NCI-H2107 (cell line): ENCODE measurements around the gene NPHP1.
"Not testable (repeated sequence)": the region's sequence is repeated elsewhere in the genome, so short reads cannot be mapped to it uniquely, and the experiment has no call there.

Experiments used
- DNase-seq: peaks from one replicate; lab custom pipeline; 2025; lab: John Stamatoyannopoulos, UW

The NPHP1 gene

GRCh38 chr2:110103061-110103961 is 101.5 kb downstream of the NPHP1 start:
- no peak for DNase-seq

DNA sequence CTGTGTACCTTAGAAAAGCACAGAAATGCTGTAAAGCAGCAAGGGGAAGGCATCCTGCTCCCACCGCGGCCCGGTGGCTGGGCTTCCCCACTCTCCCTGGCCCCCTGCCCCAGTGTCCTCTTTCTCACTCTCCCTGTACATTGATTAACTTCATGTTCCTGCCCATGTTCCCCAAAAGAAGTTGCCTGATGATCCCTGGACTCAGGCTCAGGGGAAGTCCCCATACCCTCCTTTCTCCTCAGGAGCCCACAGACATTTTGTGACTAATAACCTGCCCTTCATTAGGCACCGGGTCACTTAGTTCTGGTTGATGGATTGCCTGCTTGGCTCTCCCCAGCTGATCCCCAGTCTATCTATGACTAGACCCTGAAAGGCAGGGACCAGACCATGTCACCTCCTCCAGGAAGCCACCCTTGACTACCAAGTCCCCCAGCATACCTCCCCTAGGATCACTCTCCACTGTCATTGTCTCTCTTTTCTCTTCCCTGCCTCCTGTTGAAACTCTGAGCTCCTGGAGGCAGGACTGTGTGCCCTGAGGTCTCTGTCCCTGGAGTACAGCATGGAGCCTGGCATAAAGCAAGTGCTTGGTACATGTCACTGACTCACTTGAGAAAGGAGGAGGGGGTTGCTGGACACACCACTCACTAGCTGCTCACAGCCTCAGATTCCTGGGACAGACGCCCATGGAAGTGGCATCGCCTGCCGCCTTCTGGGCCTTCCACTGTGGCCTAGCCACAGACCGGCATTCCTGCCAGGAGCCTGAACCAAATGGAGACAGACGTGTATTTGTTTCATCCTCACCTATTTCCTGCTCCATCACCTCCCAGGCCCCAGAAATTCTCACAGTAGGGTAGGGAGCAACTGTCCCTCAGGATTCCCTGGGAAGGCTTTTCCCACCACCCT is 102.7 kb downstream of the NPHP1 start:
- DNase-seq, result no peak

DNA sequence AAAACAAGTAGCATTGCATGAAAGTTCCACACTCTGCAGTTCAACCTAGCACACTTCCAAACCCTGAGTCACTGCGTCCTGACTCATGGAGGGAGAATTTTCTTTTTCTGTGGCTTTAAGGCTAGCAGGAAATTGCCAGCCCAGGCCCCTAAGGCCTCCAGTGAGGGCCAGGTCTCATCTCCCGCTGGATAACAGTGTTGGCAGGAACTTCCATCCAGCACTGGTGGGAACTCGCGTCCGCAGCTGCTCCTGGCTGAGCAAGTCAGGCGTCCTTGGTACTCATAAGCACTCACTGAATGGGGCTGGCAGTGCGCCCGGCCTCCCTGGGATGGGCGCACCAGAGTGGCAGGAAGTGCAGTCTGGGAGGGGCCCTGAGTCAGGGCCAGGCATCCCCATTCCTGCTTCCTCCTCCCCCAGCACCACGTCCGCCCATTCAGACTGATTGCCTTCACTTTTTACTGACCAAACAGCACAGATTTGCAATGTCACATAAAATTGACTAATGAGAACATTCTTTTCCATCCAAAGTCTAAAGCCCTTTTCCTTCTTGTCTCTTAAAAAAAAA is 103.5 kb downstream of the NPHP1 start:
- DNase-seq, result peak; percentile 69

DNA sequence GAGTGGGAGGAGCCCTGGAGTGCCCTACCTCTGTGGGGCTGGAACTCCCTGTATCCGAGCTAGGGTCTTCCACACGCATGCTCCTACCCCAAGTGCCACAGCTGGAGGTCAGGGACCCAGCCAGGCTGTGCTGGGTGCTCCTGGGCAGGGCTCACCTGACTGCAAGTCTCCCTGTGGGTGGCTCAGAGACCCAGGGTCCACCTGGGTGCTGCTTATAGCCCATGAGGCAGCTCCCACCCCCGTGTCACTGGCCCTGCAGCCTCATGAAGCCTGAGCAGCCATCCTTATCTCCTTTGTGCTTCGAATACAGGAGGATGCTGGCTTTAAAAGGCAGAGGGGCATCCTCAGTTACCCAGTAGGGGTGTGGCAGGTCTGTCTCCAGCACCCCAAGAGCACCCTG is 103.9 kb downstream of the NPHP1 start:
- not testable (repeated sequence) for DNase-seq

- no peak for DNase-seq
These were observed 104.3 kb downstream of the NPHP1 start for GRCh38 chr2:110100480-110100879.

- DNase-seq, result no peak
These were observed 105.2 kb downstream of the NPHP1 start for GRCh38 chr2:110099471-110100225.

- no peak for DNase-seq
These were observed 105.8 kb downstream of the NPHP1 start for GRCh38 chr2:110099038-110099425.

DNA sequence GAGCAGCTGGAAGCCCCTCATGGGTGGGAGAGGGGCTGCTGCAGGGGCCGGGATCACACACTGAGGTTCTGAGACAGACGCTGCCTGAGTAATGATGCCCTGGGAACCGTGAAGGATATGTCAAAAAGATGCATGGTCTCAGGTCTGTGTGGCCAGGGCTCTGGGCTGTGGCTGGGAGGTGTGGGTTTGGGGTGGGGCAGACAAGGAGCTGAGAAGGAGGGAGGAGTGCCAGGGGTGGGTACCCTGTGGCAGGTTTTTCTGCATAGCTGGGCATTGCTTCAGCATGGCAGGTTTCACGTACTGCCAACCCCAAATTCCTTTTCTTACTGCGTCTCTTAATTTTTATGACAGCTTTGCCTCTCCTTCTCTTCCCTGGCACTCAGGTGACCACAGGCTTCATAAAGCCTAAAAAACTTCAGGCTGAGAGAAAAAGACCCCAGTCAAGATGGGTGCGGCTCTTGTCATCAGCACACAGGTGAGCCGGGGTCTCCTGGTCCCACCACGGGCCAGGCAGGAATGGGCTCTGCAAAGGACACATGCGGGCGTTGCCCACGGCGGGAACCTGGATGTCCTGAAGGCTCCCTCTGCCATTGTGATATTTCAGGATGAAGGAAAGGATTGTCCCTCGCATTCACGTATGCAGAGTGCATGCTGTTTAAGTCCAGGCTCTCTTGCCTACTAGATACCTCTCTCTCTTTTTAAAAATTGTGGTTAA is 107.2 kb downstream of the NPHP1 start:
- DNase-seq, result no peak

DNA sequence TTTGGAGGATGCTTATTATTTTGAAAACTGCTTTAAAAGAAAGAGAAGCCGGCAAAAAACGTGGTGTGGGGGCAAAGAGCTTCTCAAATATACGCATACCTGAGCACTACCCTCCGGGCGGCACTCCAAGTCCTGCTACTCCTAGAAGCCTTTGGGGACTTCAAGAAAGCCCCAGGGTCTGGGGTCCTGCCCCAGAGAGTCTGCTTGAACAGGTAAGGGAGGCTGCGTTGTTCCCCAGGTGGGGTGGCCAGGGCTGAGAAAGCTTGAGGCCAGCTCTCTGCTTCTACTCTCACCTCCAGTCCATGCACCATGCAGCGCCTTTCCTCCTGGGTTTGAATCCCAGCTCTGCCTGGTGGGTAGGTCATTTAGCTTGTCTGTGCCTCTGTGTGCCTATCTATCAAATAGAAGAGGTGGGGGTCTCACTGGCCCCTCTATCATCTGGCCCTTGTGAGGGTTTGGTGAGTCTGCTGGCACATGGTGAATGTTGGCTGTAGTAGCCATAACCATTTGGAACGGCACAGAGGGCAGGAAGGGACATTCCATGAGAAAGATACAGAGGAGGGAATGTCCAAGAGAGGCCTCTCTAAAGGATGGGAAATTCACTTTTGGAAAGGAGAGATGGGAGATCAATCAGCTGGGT is 108.7 kb downstream of the NPHP1 start:
- no peak for DNase-seq

DNA sequence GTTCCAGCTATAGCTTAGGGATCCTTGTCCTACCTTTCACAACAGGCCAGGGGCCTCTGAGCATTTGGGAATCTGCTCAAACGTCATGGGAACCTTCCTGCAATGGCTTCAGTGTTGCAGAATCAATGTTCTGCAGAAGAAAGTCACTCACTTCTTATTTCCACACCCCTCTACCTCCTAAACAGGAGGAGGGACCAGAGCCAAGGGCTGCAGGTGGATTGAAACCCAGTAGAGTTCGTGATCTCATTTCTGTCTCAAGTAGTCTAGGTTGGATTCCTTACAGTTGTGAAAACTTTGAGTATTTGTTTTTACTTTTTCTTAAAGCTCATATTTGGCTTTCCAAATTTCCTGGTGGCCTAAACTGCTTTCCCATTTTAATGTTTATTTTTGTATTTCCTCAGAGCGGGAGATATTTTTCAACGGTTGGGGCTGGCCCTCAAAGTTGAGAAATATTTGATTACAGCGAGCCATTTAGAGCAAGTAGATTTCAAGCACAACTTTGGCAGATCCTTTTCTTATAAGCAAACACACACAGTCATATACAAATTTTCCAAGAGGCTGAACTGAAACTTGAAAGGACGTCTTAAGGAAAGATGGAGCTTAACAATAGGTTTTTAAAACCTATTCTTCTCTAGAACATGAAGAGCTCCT is 109.8 kb downstream of the NPHP1 start:
- DNase-seq, result not testable (repeated sequence)

- DNase-seq, result not testable (repeated sequence)
These were observed 110.9 kb downstream of the NPHP1 start for GRCh38 chr2:110093924-110094323.

DNA sequence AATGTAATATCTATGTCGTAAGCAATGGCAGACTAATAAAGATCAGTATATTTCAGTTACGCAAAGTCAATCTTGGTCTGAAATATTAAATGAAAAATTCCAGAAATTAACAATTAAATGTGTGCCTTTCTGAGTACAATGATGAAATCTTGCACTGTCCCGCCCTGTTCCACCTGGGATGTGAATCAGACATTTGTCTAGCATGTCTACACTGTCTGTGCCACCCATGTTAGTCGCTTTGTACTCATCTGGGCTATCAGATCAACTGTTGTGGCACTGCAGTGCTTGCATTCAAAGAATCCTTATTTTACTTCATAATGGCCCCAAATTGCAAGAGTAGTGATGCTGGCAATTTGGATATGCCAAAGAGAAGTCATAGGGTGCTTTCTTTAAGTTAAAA is 114.6 kb downstream of the NPHP1 start:
- not testable (repeated sequence) for DNase-seq

DNA sequence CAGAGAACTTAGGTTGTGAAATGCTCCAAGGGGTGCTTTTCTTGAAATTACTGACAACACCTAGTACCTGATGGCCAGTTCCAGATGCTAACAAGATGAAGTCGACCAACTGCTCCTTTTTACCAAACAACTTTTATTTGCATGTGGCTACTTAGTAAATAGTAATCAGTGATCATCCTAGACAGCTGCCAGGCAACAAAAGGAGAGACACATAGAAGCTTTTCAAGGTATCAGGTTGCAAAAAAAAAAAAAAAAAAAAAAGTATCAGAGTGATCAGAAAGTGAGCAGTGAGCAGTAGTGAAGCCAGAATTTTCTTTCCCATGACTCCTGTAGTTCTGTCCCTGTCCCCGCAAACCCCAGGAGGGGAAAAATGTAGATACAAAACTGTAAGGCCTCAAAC is 121.1 kb downstream of the NPHP1 start:
- not testable (repeated sequence) for DNase-seq

DNA sequence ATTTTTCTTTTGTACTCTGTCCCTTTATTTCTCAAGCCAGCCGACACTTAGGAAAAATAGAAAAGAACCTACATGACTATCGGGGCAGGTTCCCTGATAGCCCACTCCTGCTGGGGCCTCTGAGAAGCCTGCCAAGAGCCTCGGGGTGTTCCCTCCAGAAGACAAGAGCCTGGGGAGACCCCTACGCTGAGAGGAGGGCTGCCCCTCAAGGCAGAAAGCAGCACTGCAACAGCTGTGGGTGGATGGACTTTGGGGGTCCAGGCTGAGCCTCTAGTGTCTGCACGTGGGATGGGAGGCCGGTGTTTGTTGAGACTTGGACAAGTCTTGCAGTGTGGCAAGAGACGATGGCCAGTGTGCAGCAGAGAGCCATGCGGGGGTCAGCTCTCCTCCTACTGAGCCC is 121.7 kb downstream of the NPHP1 start:
- not testable (repeated sequence) for DNase-seq

- not testable (repeated sequence) for DNase-seq
These were observed 126.7 kb downstream of the NPHP1 start for GRCh38 chr2:110078104-110078503.

DNA sequence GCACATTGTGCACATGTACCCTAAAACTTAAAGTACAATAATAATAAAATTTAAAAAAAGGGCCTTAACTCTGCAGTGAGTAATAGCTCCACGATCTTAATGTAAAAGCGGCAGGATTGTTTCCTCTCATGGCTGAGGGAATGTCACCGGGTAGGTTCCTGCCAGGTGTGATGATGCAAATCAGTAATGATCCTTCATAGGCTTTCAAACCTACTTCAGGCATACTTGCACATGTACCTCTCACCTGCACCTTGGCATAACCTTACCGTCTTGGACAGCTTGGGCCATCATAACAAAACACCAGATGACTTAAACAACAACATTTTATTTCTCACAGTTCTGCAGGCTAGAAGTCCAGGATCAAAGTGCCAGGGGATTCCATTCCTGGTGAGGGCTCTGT is 128.9 kb downstream of the NPHP1 start:
- DNase-seq, result not testable (repeated sequence)
